CD4-positive, alpha-beta T cell (primary cell): ENCODE measurements around the gene ARIH1. TPM values are rescaled to one million over a fixed set of nuclear protein-coding genes. Genes with fewer than 3 reads are reported as not detected.

Experiments used
- ATAC-seq: fragments of 200-7000 bp; cut with Tn5 transposase; one replicate; pipeline ENCODE4 v1.10.0; 2022; ENCODE audit warnings: mild to moderate bottlenecking; ENCODE audit not compliant: poor library complexity
- CTCF ChIA-PET: fragments of 350-600 bp; sonication (Branson Sonifier 250); formaldehyde crosslinking; loops from one replicate; lab custom pipeline; 2021; ENCODE audit warnings: antibody characterized with exemption, inconsistent platforms; lab: Charles Lee
- POLR2A ChIA-PET: fragments of 350-600 bp; sonication (Branson Sonifier 250); formaldehyde crosslinking; loops from one replicate; lab custom pipeline; 2021; ENCODE audit warnings: antibody characterized with exemption, inconsistent platforms; lab: Charles Lee
- DNase-seq, 14 experiments: peaks; one replicate each; pipeline ENCODE4 v3.0.0-alpha.2; 2013 to 2020; ENCODE audit warnings: mixed read lengths in 2 of 14
- H3K27ac ChIP-seq, 2 donors: one replicate each; pipeline versions ENCODE4 v1.5.1 to v1.7.0; 2013; ENCODE audit warnings: low read length in 2 of 2, low read depth in 1 of 2, mild to moderate bottlenecking in 1 of 2
- H3K27me3 ChIP-seq, 2 experiments: 1 replicate in 1 of 2; 2 replicates in 1 of 2; pipeline versions ENCODE4 v1.6.1 to v1.7.0; 2013; ENCODE audit warnings: low read length in 2 of 2, control low read depth in 1 of 2, mild to moderate bottlenecking in 1 of 2, moderate library complexity in 1 of 2; ENCODE audit not compliant: insufficient read depth in 2 of 2, control insufficient read depth in 1 of 2
- H3K36me3 ChIP-seq: one replicate; pipeline ENCODE4 v1.6.1; 2013; ENCODE audit warnings: low read length, control low read depth; ENCODE audit not compliant: insufficient read depth
- H3K4me1 ChIP-seq: one replicate; pipeline ENCODE4 v1.6.1; 2013; ENCODE audit warnings: low read length, control low read depth; ENCODE audit not compliant: insufficient read depth
- H3K4me3 ChIP-seq: one replicate; pipeline ENCODE4 v1.5.1; 2013; ENCODE audit warnings: mild to moderate bottlenecking, low read length, moderate library complexity
- H3K9me3 ChIP-seq, 2 experiments: 1 replicate in 1 of 2; 2 replicates in 1 of 2; pipeline versions ENCODE4 v1.6.1 to v1.7.0; 2013; ENCODE audit warnings: low read length in 2 of 2, mild to moderate bottlenecking in 2 of 2, control low read depth in 1 of 2, moderate library complexity in 1 of 2; ENCODE audit not compliant: control insufficient read depth in 1 of 2, insufficient read depth in 1 of 2
- H3K27ac Mint-ChIP-seq: one replicate; pipeline ENCODE4 v1.8.0; 2020; ENCODE audit warnings: mixed read lengths
- H3K27me3 Mint-ChIP-seq: one replicate; pipeline ENCODE4 v1.8.0; 2021; ENCODE audit warnings: mixed read lengths
- H3K36me3 Mint-ChIP-seq: one replicate; pipeline ENCODE4 v1.8.0; 2021; ENCODE audit warnings: low read depth, mixed read lengths
- H3K4me1 Mint-ChIP-seq: one replicate; pipeline ENCODE4 v1.8.0; 2021; ENCODE audit warnings: low read depth, mixed read lengths
- H3K4me3 Mint-ChIP-seq: one replicate; pipeline ENCODE4 v1.8.0; 2020; ENCODE audit warnings: mild to moderate bottlenecking, mixed read lengths
- H3K9me3 Mint-ChIP-seq: one replicate; pipeline ENCODE4 v1.8.0; 2020; ENCODE audit warnings: mixed read lengths
- intact Hi-C, 2 experiments: fragments of 100-400 bp; cut with DNase I in 1 of 2; cut with micrococcal nuclease in 1 of 2; formaldehyde crosslinking; loops; one replicate each; pipeline versions ENCODE4 v1.15.1 to v1.9.0; 2023 to 2025; cut with DNase I, micrococcal nuclease
- total RNA-seq, 174 experiments: library from RNA in 2 of 174; stranded (reverse) in 2 of 174; gene quantifications; one replicate each; pipeline ENCODE4 v1.2.3 and lab custom pipeline; 2021 to 2026
- TF ChIP-seq, protein P1 (sequence below): fragments of 200-600 bp; IDR thresholded peaks from one replicate; pipeline ENCODE4 v1.8.0; 2022; ENCODE audit warnings: antibody characterized with exemption, mild to moderate bottlenecking

Gene ARIH1
- total RNA-seq, 2 experiments from 2014 or later, result 281 to 283 TPM

- Histone ChIP-seq H3K9me3 (no peaks in the 10 kb centered on the region), H3K4me1 (peaks cover 24% of the 10 kb centered on the region), H3K27ac (no peak overlapping the region), H3K4me3 (no peak overlapping the region), H3K36me3 (no peaks in the 10 kb centered on the region), H3K27me3 (no peaks in the 10 kb centered on the region)
- Mint-ChIP-seq H3K4me3 (no peak overlapping the region), H3K36me3 (peaks cover 26% of the 10 kb centered on the region), H3K27ac (no peak overlapping the region), H3K27me3 (no peaks in the 10 kb centered on the region), H3K4me1 (peaks cover 79% of the 10 kb centered on the region), H3K9me3 (no peaks in the 10 kb centered on the region)
- DNase-seq (no peak), ATAC-seq (no peak)
- ChIA-PET POLR2A (no interaction called here), CTCF (interaction anchor here (0.8 kb wide), 1 partner anchor 12 kb away, joined by 3 read pairs; no protein-coding TSS in a partner anchor)
- TF ChIP-seq, protein P1, sequence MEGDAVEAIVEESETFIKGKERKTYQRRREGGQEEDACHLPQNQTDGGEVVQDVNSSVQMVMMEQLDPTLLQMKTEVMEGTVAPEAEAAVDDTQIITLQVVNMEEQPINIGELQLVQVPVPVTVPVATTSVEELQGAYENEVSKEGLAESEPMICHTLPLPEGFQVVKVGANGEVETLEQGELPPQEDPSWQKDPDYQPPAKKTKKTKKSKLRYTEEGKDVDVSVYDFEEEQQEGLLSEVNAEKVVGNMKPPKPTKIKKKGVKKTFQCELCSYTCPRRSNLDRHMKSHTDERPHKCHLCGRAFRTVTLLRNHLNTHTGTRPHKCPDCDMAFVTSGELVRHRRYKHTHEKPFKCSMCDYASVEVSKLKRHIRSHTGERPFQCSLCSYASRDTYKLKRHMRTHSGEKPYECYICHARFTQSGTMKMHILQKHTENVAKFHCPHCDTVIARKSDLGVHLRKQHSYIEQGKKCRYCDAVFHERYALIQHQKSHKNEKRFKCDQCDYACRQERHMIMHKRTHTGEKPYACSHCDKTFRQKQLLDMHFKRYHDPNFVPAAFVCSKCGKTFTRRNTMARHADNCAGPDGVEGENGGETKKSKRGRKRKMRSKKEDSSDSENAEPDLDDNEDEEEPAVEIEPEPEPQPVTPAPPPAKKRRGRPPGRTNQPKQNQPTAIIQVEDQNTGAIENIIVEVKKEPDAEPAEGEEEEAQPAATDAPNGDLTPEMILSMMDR, result no peak
- intact Hi-C loops, result no loop called here
These were observed 33.4 kb downstream of the ARIH1 start for GRCh38 chr15:72507402-72508092.

- Histone ChIP-seq H3K4me1 (peaks cover 19% of the 10 kb centered on the region), H3K9me3 (no peaks in the 10 kb centered on the region), H3K27me3 (no peaks in the 10 kb centered on the region), H3K27ac (no peak overlapping the region), H3K36me3 (no peaks in the 10 kb centered on the region), H3K4me3 (no peak overlapping the region)
- Mint-ChIP-seq H3K9me3 (no peaks in the 10 kb centered on the region), H3K27me3 (no peaks in the 10 kb centered on the region), H3K27ac (no peak overlapping the region), H3K36me3 (peaks cover 16% of the 10 kb centered on the region), H3K4me1 (peaks cover 78% of the 10 kb centered on the region), H3K4me3 (no peak overlapping the region)
- TF ChIP-seq, protein P1, result no peak
- ChIA-PET POLR2A (interaction anchor here (1.0 kb wide), 1 partner anchor 17 kb away, joined by 3 read pairs; no protein-coding TSS in a partner anchor), CTCF (no interaction called here)
- intact Hi-C loops, result no loop called here
- ATAC-seq (no peak), DNase-seq (no peak)
These were observed 35.4 kb downstream of the ARIH1 start for GRCh38 chr15:72509484-72509883.

- DNase-seq, result no peak
- H3K4me1 Mint-ChIP-seq, result peaks cover 81% of the 10 kb centered on the region
- H3K4me1 ChIP-seq, result peaks cover 28% of the 10 kb centered on the region
- no peaks in the 10 kb centered on the region for H3K9me3 ChIP-seq
- H3K36me3 Mint-ChIP-seq, result peaks cover 13% of the 10 kb centered on the region
- intact Hi-C loops, result loop anchor here in 1 of 2 experiments (5.0 kb wide), 1 partner anchor 34 kb away; no protein-coding TSS in a partner anchor
- CTCF ChIA-PET, result no interaction called here
- TF ChIP-seq, protein P1, result no peak
- no peaks in the 10 kb centered on the region for H3K36me3 ChIP-seq
- H3K4me3 Mint-ChIP-seq, result no peak overlapping the region
- H3K9me3 Mint-ChIP-seq, result no peaks in the 10 kb centered on the region
- no peak overlapping the region for H3K27ac ChIP-seq
- POLR2A ChIA-PET, result interaction anchor here (1.2 kb wide), 1 partner anchor 38 kb away, joined by 4 read pairs; no protein-coding TSS in a partner anchor
- H3K27ac Mint-ChIP-seq, result no peak overlapping the region
- H3K4me3 ChIP-seq, result no peak overlapping the region
- H3K27me3 ChIP-seq, result no peaks in the 10 kb centered on the region
- no peak for ATAC-seq
- no peaks in the 10 kb centered on the region for H3K27me3 Mint-ChIP-seq
These were observed 37.4 kb downstream of the ARIH1 start for GRCh38 chr15:72511536-72511935.
